Transverse colon (tissue), 4 donors: ENCODE measurements around the gene ARHGEF40. TPM values are rescaled to one million over a fixed set of nuclear protein-coding genes. Genes with fewer than 3 reads are reported as not detected.
A peak's percentile ranks its signal among the peaks of the same experiment; 100 is the strongest.

Source experiments
- DNase-seq: peaks from one replicate; pipeline ENCODE4 v3.0.0-alpha.2; 2019
- H3K27ac ChIP-seq, 4 donors: fragments of 200-600 bp; sonication (generic); 2 replicates each; pipeline ENCODE4 v1.5.1; 2016 to 2018; ENCODE audit warnings: inconsistent platforms in 4 of 4
- H3K27me3 ChIP-seq: fragments of 200-600 bp; sonication (generic); 2 replicates; pipeline ENCODE4 v1.5.1; 2017; ENCODE audit warnings: inconsistent platforms
- H3K36me3 ChIP-seq, 4 donors: fragments of 200-600 bp; sonication (generic); 2 replicates each; pipeline ENCODE4 v1.5.1; 2017 to 2019; ENCODE audit warnings: inconsistent platforms in 4 of 4
- H3K4me1 ChIP-seq, 4 donors: fragments of 200-600 bp; sonication (generic); 2 replicates each; pipeline ENCODE4 v1.5.1; 2017 to 2020; ENCODE audit warnings: inconsistent platforms in 4 of 4
- H3K4me3 ChIP-seq, 4 donors: fragments of 200-600 bp; sonication (generic); 1 replicate in 1 of 4; 2 replicates in 3 of 4; pipeline versions ENCODE4 v1.5.1 to v1.6.1; 2017 to 2019; ENCODE audit warnings: inconsistent platforms in 4 of 4
- H3K9me3 ChIP-seq, 2 donors: fragments of 200-600 bp; sonication (generic); 2 replicates each; pipeline ENCODE4 v1.5.1; 2017 to 2019; ENCODE audit warnings: inconsistent platforms in 2 of 2
- EP300 ChIP-seq: sonication (generic); formaldehyde crosslinking; IDR thresholded peaks from one replicate; pipeline ENCODE4 v1.6.1; 2017; ENCODE audit warnings: antibody characterized with exemption, low read depth
- POLR2A ChIP-seq: fragments of 450-650 bp; IDR thresholded peaks from one replicate; pipeline ENCODE4 v1.6.1; 2016; ENCODE audit warnings: antibody characterized with exemption, mild to moderate bottlenecking, moderate library complexity
- POLR2AphosphoS5 ChIP-seq, 3 donors: sonication (generic); formaldehyde crosslinking; IDR thresholded peaks; one replicate each; pipeline ENCODE4 v1.6.1; 2016; ENCODE audit warnings: antibody characterized with exemption in 3 of 3
- whole genome bisulfite sequencing, 2 donors: methylation state at CpG; one replicate each; pipeline ENCODE4 v1.1.5; 2018; ENCODE audit warnings: low coverage in 1 of 2; 5-methylcytosine and 5-hydroxymethylcytosine counted together
- in situ Hi-C, 4 donors: fragments of 200-750 bp; cut with MboI; loops; one replicate each; pipeline versions ENCODE4 v1.15.0 to v1.15.1; 2017; ENCODE audit warnings: low sequenced_read_pairs in 3 of 4, low pct_ligation_motif_present in 1 of 4, low pct_unique_long_range_greater_than_20kb in 1 of 4
- intact Hi-C: fragments of 100-400 bp; cut with DNase I; formaldehyde crosslinking; loops from one replicate; pipeline ENCODE4 v1.15.1; 2023; ENCODE audit warnings: low total_unique reads
- total RNA-seq, 4 donors: library from RNA; depleted of rRNA; stranded (reverse); fragments of >200 nt; gene quantifications; one replicate each; pipeline ENCODE4 v1.1.0, GENCODE V29; 2016
- TF ChIP-seq, protein P1 (sequence below), 5 experiments: fragments of 200-600 bp in 3 of 5; fragments of 450-650 bp in 2 of 5; sonication (generic) in 3 of 5; IDR thresholded peaks; 1 replicate in 2 of 5; 2 replicates in 3 of 5; pipeline ENCODE4 v1.5.1; 2016 to 2017; ENCODE audit warnings: antibody characterized with exemption in 5 of 5, inconsistent platforms in 3 of 5, mild to moderate bottlenecking in 2 of 5, moderate library complexity in 1 of 5

Gene ARHGEF40
- total RNA-seq, 4 donors from 2014 or later = 55.6 to 138 (median 62.2) TPM

DNA sequence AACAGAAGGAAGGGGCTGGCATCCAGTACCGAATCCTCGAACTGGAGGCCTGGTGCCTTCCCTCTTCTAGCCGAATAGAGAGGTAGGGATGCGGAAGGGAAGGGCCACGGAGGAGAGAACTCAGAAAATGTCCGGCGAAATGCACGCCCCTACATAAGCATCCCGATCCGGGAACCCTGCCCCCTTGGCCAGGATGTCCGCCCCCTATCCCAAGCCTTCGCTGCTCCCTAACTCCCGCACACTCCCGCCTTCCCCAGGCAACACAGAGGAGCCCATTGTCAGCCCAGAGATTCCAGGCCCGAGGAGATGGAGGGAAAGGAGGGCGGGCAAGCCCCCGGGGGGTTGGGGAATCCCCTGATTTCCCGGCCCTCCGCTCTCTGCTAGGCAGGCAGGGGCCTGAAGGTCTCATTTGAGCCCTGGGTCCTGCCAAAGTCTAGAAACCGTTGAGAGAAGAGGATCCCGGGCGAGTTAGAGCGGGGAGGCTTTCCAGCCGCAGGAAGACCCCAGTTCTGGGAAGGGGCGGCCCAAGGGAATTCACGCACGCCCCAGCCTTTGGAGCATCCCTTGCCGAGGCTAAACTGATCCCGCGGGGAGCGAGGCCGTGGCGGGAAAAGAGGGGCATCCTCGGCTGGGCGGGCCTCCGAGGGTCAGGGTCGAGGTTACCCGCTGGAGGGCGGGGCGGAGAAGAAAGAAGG is 569 bp upstream of the ARHGEF40 start:
- H3K36me3 ChIP-seq = no peaks in the 10 kb centered on the region
- DNase-seq = no peak
- in situ Hi-C loops = no loop called here
- H3K9me3 ChIP-seq = no peaks in the 10 kb centered on the region
- H3K4me3 ChIP-seq = peak overlapping the region; percentile 50 to 90 (median 70)
- no peak for TF ChIP-seq EP300
- TF ChIP-seq, protein P1, sequence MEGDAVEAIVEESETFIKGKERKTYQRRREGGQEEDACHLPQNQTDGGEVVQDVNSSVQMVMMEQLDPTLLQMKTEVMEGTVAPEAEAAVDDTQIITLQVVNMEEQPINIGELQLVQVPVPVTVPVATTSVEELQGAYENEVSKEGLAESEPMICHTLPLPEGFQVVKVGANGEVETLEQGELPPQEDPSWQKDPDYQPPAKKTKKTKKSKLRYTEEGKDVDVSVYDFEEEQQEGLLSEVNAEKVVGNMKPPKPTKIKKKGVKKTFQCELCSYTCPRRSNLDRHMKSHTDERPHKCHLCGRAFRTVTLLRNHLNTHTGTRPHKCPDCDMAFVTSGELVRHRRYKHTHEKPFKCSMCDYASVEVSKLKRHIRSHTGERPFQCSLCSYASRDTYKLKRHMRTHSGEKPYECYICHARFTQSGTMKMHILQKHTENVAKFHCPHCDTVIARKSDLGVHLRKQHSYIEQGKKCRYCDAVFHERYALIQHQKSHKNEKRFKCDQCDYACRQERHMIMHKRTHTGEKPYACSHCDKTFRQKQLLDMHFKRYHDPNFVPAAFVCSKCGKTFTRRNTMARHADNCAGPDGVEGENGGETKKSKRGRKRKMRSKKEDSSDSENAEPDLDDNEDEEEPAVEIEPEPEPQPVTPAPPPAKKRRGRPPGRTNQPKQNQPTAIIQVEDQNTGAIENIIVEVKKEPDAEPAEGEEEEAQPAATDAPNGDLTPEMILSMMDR (IDR thresholded peaks at IDR 0.05) = peak in 2 of 5 experiments; percentile 4 to 13
- intact Hi-C loops = loop anchor here (2.0 kb wide), 1 partner anchor 23 kb away; no protein-coding TSS in a partner anchor
- H3K27me3 ChIP-seq = no peaks in the 10 kb centered on the region
- H3K4me1 ChIP-seq = peaks cover 20 to 44% (median 28%) of the 10 kb centered on the region in 4 donors
- WGBS, 2 donors = 0 to 2% methylated on average over 1 to 39 of the region's 40 CpGs
- peak overlapping the region; percentile 92 to 96 (median 92) for H3K27ac ChIP-seq

DNA sequence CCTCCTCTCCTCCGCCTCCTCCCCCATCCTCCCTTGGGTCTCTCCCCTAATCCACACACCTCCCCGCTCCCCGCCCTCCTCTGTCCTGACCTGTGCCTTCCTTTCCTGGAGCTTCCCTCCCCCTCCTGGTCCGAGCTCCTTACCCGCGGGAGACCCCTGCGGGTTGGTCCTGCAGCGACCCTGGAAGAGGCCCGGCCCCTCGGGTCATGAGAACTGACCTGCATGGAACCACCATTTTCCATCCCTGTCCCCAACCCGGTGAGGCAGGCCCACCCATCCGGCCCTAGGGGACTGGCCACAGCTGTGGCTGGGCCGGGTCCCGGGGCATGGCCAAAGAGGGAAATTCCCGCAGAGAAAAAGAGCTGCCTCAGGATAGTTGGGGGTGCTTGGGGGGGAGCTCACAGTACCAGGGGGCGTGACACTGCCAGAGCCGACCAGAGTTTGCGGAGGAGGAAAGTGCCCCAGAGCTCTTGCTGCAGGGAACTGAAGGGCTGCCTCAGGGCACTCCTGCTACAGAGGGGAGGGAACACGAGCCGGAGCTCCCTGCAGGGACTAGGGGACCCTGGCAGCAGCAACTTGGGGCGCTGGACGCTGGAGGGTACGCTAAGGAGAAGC is 613 bp downstream of the ARHGEF40 start:
- H3K4me3 ChIP-seq = peak overlapping the region; percentile 50 to 90 (median 70)
- 0 to 1% methylated on average over 3 to 22 of the region's 23 CpGs for WGBS, 2 donors
- H3K27me3 ChIP-seq = no peaks in the 10 kb centered on the region
- peaks cover 20 to 44% (median 28%) of the 10 kb centered on the region in 4 donors for H3K4me1 ChIP-seq
- H3K27ac ChIP-seq = peak overlapping the region; percentile 92 to 96 (median 92)
- intact Hi-C loops = no loop called here
- TF ChIP-seq, protein P1 (IDR thresholded peaks at IDR 0.05) = peak in 1 of 5 experiments; percentile 31
- TF ChIP-seq POLR2AphosphoS5 (IDR thresholded peaks at IDR 0.05) = no peak
- in situ Hi-C loops = no loop called here
- H3K9me3 ChIP-seq = no peaks in the 10 kb centered on the region
- H3K36me3 ChIP-seq = no peaks in the 10 kb centered on the region
- peak; percentile 74 for DNase-seq

DNA sequence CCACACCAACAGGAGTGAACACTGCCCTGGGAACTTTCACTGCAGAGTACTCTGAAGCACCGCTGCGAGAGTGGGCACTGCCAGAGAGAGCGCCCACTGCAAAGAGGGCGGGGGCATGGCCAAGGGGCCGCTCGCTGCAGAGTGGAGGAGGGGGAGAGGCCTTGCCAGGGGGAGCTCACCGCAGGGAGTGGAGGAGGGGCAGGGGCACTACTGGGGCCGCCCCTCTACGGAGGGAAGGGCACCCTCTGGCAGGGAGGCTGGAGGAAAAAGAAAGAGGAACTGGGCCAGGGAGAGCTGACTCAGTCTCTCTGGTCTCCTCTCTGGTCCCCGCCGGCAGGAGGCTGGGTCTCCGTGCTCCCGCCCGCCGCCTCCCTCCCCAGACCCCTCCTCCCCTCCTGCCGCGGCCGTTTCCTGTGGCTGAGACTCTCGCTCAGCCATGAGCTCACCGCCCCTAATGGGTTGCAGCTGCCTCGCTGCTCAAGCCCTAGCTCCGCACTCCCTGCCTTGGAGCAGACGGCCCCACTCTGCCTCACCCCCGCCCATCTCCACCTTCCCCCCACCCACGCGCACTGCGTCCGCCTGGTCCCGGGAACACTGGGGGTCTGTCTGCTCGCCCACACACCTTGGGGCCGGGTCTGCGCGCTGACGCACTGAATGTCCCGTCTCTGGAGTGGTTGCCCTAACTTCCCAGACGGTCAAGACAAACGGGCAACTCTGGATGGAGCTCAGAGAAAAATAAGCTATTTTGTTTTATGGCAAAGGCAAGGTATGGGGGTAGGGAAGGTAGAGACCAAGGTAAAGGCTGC is 1.3 kb downstream of the ARHGEF40 start:
- in situ Hi-C loops (no loop called here), intact Hi-C loops (no loop called here)
- Histone ChIP-seq H3K9me3 (no peaks in the 10 kb centered on the region), H3K4me1 (peaks cover 20 to 44% (median 28%) of the 10 kb centered on the region in 4 donors), H3K36me3 (peaks cover 0 to 4% (median 2%) of the 10 kb centered on the region in 4 donors), H3K27me3 (no peaks in the 10 kb centered on the region), H3K27ac (peak overlapping the region; percentile 92 to 96 (median 92)), H3K4me3 (peak overlapping the region; percentile 50 to 90 (median 70))
- DNase-seq = peak; percentile 85
- TF ChIP-seq EP300 (no peak), POLR2AphosphoS5 (IDR thresholded peaks at IDR 0.05) (peak; percentile 47 to 64 (median 58)), POLR2A (peak; percentile 39)
- TF ChIP-seq, protein P1 (IDR thresholded peaks at IDR 0.05) = peak in 1 of 5 experiments; percentile 3
- 1% methylated on average over 32 of the region's 37 CpGs; no CpG with 5 or more reads in 1 of the 2 donors for WGBS, 2 donors

DNA sequence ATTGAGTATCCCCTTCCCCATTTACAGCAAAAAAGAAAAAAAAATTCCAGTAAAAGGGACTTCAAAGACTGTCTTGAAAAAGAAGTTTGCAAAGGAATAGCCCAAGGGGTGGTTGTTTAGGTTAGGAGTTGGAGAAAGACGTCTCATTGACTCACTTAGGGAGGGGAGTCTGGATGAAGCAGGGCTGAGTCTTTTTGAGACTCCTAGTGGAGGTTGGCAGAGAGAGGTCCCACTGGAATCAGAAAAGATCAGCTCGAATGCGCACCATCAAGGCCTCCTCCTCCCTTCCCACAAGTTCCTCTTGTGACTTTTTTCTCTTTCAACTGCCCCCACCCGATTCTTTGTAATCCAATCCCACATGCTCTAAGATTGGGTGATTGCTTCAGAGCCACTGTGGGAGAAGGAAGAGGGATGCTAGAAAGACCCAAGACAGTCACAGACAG is 1.9 kb downstream of the ARHGEF40 start:
- Histone ChIP-seq H3K36me3 (peaks cover 0 to 9% (median 4%) of the 10 kb centered on the region in 4 donors), H3K4me1 (peaks cover 20 to 44% (median 28%) of the 10 kb centered on the region in 4 donors), H3K4me3 (peak overlapping the region in 2 of 4 donors; percentile 65 to 90), H3K9me3 (no peaks in the 10 kb centered on the region), H3K27me3 (no peaks in the 10 kb centered on the region), H3K27ac (peak overlapping the region; percentile 92 to 96 (median 92))
- in situ Hi-C loops (no loop called here), intact Hi-C loops (no loop called here)
- TF ChIP-seq POLR2AphosphoS5 (IDR thresholded peaks at IDR 0.05) = no peak
- no peak for TF ChIP-seq POLR2A
- TF ChIP-seq, protein P1 (IDR thresholded peaks at IDR 0.05) = no peak
- TF ChIP-seq EP300 = no peak
- no peak for DNase-seq
- WGBS, 2 donors = 29 to 39% methylated on average over 4 of the region's 4 CpGs
